HL-60 (cell line): ENCODE data around the gene SELENOV.

Source experiments
- DNase-seq, 2 experiments: peaks; one replicate each; pipeline ENCODE4 v3.0.0-alpha.2; 2010 to 2020; ENCODE audit warnings: low read depth in 1 of 2, low spot score in 1 of 2
- H3K27ac ChIP-seq: fragments of 250-450 bp; sonication (Bioruptor Pico); replicated peaks from 2 replicates; pipeline ENCODE4 v1.5.1; 2020; ENCODE audit warnings: mild to moderate bottlenecking, moderate library complexity
- H3K27me3 ChIP-seq: fragments of 250-450 bp; sonication (Bioruptor Pico); 2 replicates; pipeline ENCODE4 v1.5.1; 2021; ENCODE audit warnings: mild to moderate bottlenecking, moderate library complexity; ENCODE audit not compliant: insufficient read depth, poor library complexity, severe bottlenecking
- H3K4me3 ChIP-seq: replicated peaks from 2 replicates; pipeline ENCODE4 v1.5.1; 2011; ENCODE audit warnings: mild to moderate bottlenecking, control low read depth, low read length; ENCODE audit not compliant: insufficient read depth
- CTCF ChIP-seq: IDR thresholded peaks from one replicate; pipeline ENCODE4 v1.5.1; 2011; ENCODE audit warnings: low read length, control low read depth, inconsistent platforms; ENCODE audit not compliant: insufficient read depth
- GABPA ChIP-seq: IDR thresholded peaks from 2 replicates; pipeline ENCODE4 v1.6.1; 2012; ENCODE audit warnings: low read depth
- POLR2AphosphoS5 ChIP-seq: IDR thresholded peaks from 2 replicates; pipeline ENCODE4 v1.6.1; 2012; ENCODE audit warnings: low read depth
- REST ChIP-seq: IDR thresholded peaks from 2 replicates; pipeline ENCODE4 v1.6.1; 2012; ENCODE audit warnings: low read depth; ENCODE audit not compliant: insufficient replicate concordance
- SPI1 ChIP-seq: IDR thresholded peaks from 2 replicates; pipeline ENCODE4 v1.6.1; 2012; ENCODE audit warnings: low read depth, mild to moderate bottlenecking, borderline replicate concordance

Gene SELENOV

GRCh38 chr19:39544911-39545310 is 30.0 kb downstream of the SELENOV start:
- TF ChIP-seq GABPA (no peak), SPI1 (no peak), CTCF (no peak), REST (no peak), POLR2AphosphoS5 (no peak)
- no peak overlapping the region for H3K4me3 ChIP-seq
- no peak for DNase-seq
- H3K27me3 ChIP-seq, result no peaks in the 10 kb centered on the region
- no peak overlapping the region for H3K27ac ChIP-seq

GRCh38 chr19:39546599-39546998 is 31.7 kb downstream of the SELENOV start:
- Histone ChIP-seq H3K4me3 (no peak overlapping the region), H3K27me3 (no peaks in the 10 kb centered on the region), H3K27ac (no peak overlapping the region)
- no peak for DNase-seq
- TF ChIP-seq GABPA, result no peak
- TF ChIP-seq REST, result no peak
- no peak for TF ChIP-seq POLR2AphosphoS5
- no peak for TF ChIP-seq CTCF
- no peak for TF ChIP-seq SPI1

- no peaks in the 10 kb centered on the region for H3K27me3 ChIP-seq
- H3K4me3 ChIP-seq, result no peak overlapping the region
- no peak overlapping the region for H3K27ac ChIP-seq
- DNase-seq, result no peak
- TF ChIP-seq POLR2AphosphoS5 (no peak), GABPA (no peak), REST (no peak), SPI1 (no peak), CTCF (no peak)
These were observed 35.3 kb downstream of the SELENOV start for GRCh38 chr19:39550197-39550596.
